B cell (primary cell): ENCODE measurements around the gene LMX1B. TPM values are rescaled to one million over a fixed set of nuclear protein-coding genes. Genes with fewer than 3 reads are reported as not detected.
"Not testable (repeated sequence)": the region's sequence is repeated elsewhere in the genome, so short reads cannot be mapped to it uniquely, and the experiment has no call there.

Experiments
- ATAC-seq: fragments of 200-7000 bp; cut with Tn5 transposase; one replicate; pipeline ENCODE4 v1.10.0; 2021; ENCODE audit warnings: low read depth, mild to moderate bottlenecking, moderate number of reproducible peaks, moderate library complexity
- CTCF ChIA-PET: fragments of 350-600 bp; sonication (Branson Sonifier 250); formaldehyde crosslinking; loops from one replicate; lab custom pipeline; 2021; ENCODE audit warnings: antibody characterized with exemption, inconsistent platforms; lab: Charles Lee
- POLR2A ChIA-PET: fragments of 350-600 bp; sonication (Branson Sonifier 250); formaldehyde crosslinking; loops from one replicate; lab custom pipeline; 2021; ENCODE audit warnings: antibody characterized with exemption; lab: Charles Lee
- DNase-seq: peaks from one replicate; pipeline ENCODE4 v3.0.0; 2013
- H2AFZ ChIP-seq: 2 replicates; pipeline ENCODE4 v1.6.1; 2012; ENCODE audit warnings: mild to moderate bottlenecking, low read depth, low read length; ENCODE audit not compliant: insufficient read depth, poor library complexity, severe bottlenecking
- H3K27ac ChIP-seq, 2 donors: 1 replicate in 1 of 2; 2 replicates in 1 of 2; pipeline ENCODE4 v1.5.1; 2012 to 2013; ENCODE audit warnings: low read length in 2 of 2, mild to moderate bottlenecking in 2 of 2, moderate library complexity in 1 of 2
- H3K27me3 ChIP-seq, 4 experiments: fragments of 200-600 bp in 1 of 4; sonication (generic) in 1 of 4; replicated peaks in 1 of 4; 1 replicate in 2 of 4; 2 replicates in 2 of 4; pipeline versions ENCODE4 v1.6.1 to v1.7.0; 2013 to 2016; ENCODE audit warnings: low read length in 3 of 4, mild to moderate bottlenecking in 2 of 4, mixed read lengths in 1 of 4, moderate library complexity in 1 of 4; ENCODE audit not compliant: insufficient read depth in 4 of 4, control insufficient read depth in 3 of 4; ENCODE audit errors: control extremely low read depth in 1 of 4
- H3K36me3 ChIP-seq, 2 experiments: replicated peaks in 1 of 2; 1 replicate in 1 of 2; 2 replicates in 1 of 2; pipeline versions ENCODE4 v1.6.1 to v1.7.1; 2013; ENCODE audit warnings: low read length in 1 of 2; ENCODE audit not compliant: insufficient read depth in 2 of 2, control insufficient read depth in 1 of 2; ENCODE audit errors: control extremely low read depth in 1 of 2, extremely low read depth in 1 of 2
- H3K4me1 ChIP-seq, 2 donors: fragments of 200-600 bp in 1 of 2; sonication (generic) in 1 of 2; 1 replicate in 1 of 2; 2 replicates in 1 of 2; pipeline versions ENCODE4 v1.5.1 to v1.6.1; 2013 to 2017; ENCODE audit warnings: low read length in 2 of 2; ENCODE audit not compliant: control insufficient read depth in 2 of 2, insufficient read depth in 2 of 2
- H3K4me2 ChIP-seq: replicated peaks from 2 replicates; pipeline ENCODE3; 2012; ENCODE audit warnings: mild to moderate bottlenecking, low read depth, low read length; ENCODE audit not compliant: poor library complexity, severe bottlenecking
- H3K4me3 ChIP-seq, 5 experiments: fragments of 200-600 bp in 1 of 5; sonication (generic) in 1 of 5; 1 replicate in 3 of 5; 2 replicates in 2 of 5; pipeline versions ENCODE4 v1.5.1 to v1.7.0; 2011 to 2016; ENCODE audit warnings: low read length in 4 of 5, mild to moderate bottlenecking in 4 of 5, low read depth in 2 of 5, control low read depth in 1 of 5, moderate library complexity in 1 of 5; ENCODE audit not compliant: insufficient read depth in 1 of 5; ENCODE audit errors: control extremely low read depth in 1 of 5, extremely low read depth in 1 of 5
- H3K79me2 ChIP-seq: fragments of 200-600 bp; sonication (generic); one replicate; pipeline ENCODE4 v1.6.0; 2016; ENCODE audit warnings: low read length; ENCODE audit not compliant: control insufficient read depth, insufficient read depth
- H3K9ac ChIP-seq: fragments of 200-600 bp; sonication (generic); 2 replicates; pipeline ENCODE4 v1.6.1; 2017; ENCODE audit warnings: mild to moderate bottlenecking, low read length, moderate library complexity
- H3K9me3 ChIP-seq, 3 donors: one replicate each; pipeline versions ENCODE4 v1.6.1 to v1.7.1; 2013; ENCODE audit warnings: low read length in 2 of 3; ENCODE audit not compliant: control insufficient read depth in 2 of 3, insufficient read depth in 1 of 3; ENCODE audit errors: control extremely low read depth in 1 of 3
- H4K20me1 ChIP-seq: 2 replicates; pipeline ENCODE4 v1.6.0; 2012; ENCODE audit warnings: mild to moderate bottlenecking, low read length; ENCODE audit not compliant: insufficient read depth, control insufficient read depth, poor library complexity, severe bottlenecking
- H3K27ac Mint-ChIP-seq: one replicate; pipeline ENCODE4 v1.8.0; 2021; ENCODE audit warnings: mixed read lengths
- H3K27me3 Mint-ChIP-seq: one replicate; pipeline ENCODE4 v1.8.0; 2021; ENCODE audit warnings: mixed read lengths
- H3K4me1 Mint-ChIP-seq: one replicate; pipeline ENCODE4 v1.8.0; 2021; ENCODE audit warnings: mixed read lengths
- H3K4me3 Mint-ChIP-seq: one replicate; pipeline ENCODE4 v1.8.0; 2021; ENCODE audit warnings: mixed read lengths
- H3K9me3 Mint-ChIP-seq: one replicate; pipeline ENCODE4 v1.8.0; 2022; ENCODE audit warnings: mixed read lengths; ENCODE audit not compliant: insufficient read depth
- WGBS: methylation state at CpG from one replicate; pipeline ENCODE4 v1.1.5; 2013; ENCODE audit warnings: missing lambda C conversion rate; ENCODE audit not compliant: insufficient coverage; 5-methylcytosine and 5-hydroxymethylcytosine counted together
- intact Hi-C: fragments of 100-400 bp; cut with micrococcal nuclease; formaldehyde crosslinking; loops from one replicate; pipeline ENCODE4 v1.10.0; 2022
- polyA plus RNA-seq: library from polyadenylated mRNA; depleted of rRNA; stranded (reverse); fragments of >200 nt; gene quantifications from 2 replicates; pipeline ENCODE4 v1.2.3, GENCODE V29; 2012
- total RNA-seq, 2 donors: library from RNA; stranded (reverse); fragments of 120-200 nt in 1 of 2; gene quantifications; 1 replicate in 1 of 2; 2 replicates in 1 of 2; pipeline versions ENCODE4 v1.2.3 to v1.2.4, GENCODE V29; 2013 to 2022

LMX1B gene
- total and polyA plus RNA-seq, 2 donors (not counting 1 experiment from before 2014, with no cell fraction given): not detected

- H3K4me3 Mint-ChIP-seq, H3K27me3 ChIP-seq, H4K20me1 ChIP-seq, H3K27me3 Mint-ChIP-seq, H3K9ac ChIP-seq, H3K27ac ChIP-seq, H3K9me3 ChIP-seq, intact Hi-C loops, H3K36me3 ChIP-seq, H3K4me1 ChIP-seq, ATAC-seq, H3K9me3 Mint-ChIP-seq, H3K4me2 ChIP-seq, H2AFZ ChIP-seq, H3K27ac Mint-ChIP-seq, H3K4me1 Mint-ChIP-seq, DNase-seq, POLR2A ChIA-PET, H3K79me2 ChIP-seq, H3K4me3 ChIP-seq: not testable (repeated sequence)
- 97% methylated on average over 3 of the region's 8 CpGs for WGBS
- CTCF ChIA-PET: interaction anchor here (0.8 to 6.3 kb wide), 2 partner anchors 16 to 23 kb away, joined by 5 to 71 read pairs; no protein-coding TSS in a partner anchor
Observed at GRCh38 chr9:126728210-126728609, 114.5 kb downstream of the LMX1B start.

GRCh38 chr9:126730592-126730991, 116.9 kb downstream of the LMX1B start:
- H3K27me3 ChIP-seq, H3K9ac ChIP-seq, H3K27ac Mint-ChIP-seq, ATAC-seq, H3K4me3 Mint-ChIP-seq, H3K9me3 ChIP-seq, H3K27ac ChIP-seq, H3K4me1 ChIP-seq, H3K9me3 Mint-ChIP-seq, H3K79me2 ChIP-seq, H3K4me1 Mint-ChIP-seq, DNase-seq, intact Hi-C loops, H3K4me2 ChIP-seq, H2AFZ ChIP-seq, H3K27me3 Mint-ChIP-seq, H3K36me3 ChIP-seq, POLR2A ChIA-PET, H4K20me1 ChIP-seq, H3K4me3 ChIP-seq: not testable (repeated sequence)
- 100% methylated on average over 8 of the region's 8 CpGs for WGBS
- CTCF ChIA-PET: interaction anchor here (1.3 to 2.4 kb wide), 2 partner anchors 20 to 25 kb away, joined by 4 to 12 read pairs; no protein-coding TSS in a partner anchor
